ENCODE results near the gene KCNJ11. TPM values are rescaled to one million over a fixed set of nuclear protein-coding genes. Genes with fewer than 3 reads are reported as not detected.

Gene KCNJ11
- total RNA-seq, 4 donors from 2014 or later = 0.66 to 4.0 (median 1.1) TPM

DNA sequence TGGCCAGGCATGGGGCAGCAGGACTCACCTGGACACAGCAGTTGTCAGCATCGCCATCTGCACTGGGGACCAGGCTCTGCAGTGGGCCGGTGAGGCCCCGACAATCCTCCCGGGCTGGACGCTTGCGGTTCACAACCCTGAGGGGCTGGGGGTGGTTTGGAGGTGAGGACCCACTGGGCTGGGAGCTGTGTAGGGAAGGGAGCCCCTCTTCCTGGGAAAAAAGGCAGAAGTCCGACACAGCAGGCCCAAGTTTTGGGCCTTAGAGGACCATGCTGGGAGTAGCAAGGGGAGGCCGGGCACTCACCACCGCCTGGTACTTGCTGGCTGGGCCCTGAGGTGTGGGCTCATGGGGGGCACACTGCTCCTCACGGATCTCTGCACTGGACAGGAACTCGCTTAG is 39.8 kb upstream of the KCNJ11 start:
- TF ChIP-seq, protein P1, sequence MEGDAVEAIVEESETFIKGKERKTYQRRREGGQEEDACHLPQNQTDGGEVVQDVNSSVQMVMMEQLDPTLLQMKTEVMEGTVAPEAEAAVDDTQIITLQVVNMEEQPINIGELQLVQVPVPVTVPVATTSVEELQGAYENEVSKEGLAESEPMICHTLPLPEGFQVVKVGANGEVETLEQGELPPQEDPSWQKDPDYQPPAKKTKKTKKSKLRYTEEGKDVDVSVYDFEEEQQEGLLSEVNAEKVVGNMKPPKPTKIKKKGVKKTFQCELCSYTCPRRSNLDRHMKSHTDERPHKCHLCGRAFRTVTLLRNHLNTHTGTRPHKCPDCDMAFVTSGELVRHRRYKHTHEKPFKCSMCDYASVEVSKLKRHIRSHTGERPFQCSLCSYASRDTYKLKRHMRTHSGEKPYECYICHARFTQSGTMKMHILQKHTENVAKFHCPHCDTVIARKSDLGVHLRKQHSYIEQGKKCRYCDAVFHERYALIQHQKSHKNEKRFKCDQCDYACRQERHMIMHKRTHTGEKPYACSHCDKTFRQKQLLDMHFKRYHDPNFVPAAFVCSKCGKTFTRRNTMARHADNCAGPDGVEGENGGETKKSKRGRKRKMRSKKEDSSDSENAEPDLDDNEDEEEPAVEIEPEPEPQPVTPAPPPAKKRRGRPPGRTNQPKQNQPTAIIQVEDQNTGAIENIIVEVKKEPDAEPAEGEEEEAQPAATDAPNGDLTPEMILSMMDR (IDR thresholded peaks at IDR 0.05; ENCODE audit: low read depth) = no peak

DNA sequence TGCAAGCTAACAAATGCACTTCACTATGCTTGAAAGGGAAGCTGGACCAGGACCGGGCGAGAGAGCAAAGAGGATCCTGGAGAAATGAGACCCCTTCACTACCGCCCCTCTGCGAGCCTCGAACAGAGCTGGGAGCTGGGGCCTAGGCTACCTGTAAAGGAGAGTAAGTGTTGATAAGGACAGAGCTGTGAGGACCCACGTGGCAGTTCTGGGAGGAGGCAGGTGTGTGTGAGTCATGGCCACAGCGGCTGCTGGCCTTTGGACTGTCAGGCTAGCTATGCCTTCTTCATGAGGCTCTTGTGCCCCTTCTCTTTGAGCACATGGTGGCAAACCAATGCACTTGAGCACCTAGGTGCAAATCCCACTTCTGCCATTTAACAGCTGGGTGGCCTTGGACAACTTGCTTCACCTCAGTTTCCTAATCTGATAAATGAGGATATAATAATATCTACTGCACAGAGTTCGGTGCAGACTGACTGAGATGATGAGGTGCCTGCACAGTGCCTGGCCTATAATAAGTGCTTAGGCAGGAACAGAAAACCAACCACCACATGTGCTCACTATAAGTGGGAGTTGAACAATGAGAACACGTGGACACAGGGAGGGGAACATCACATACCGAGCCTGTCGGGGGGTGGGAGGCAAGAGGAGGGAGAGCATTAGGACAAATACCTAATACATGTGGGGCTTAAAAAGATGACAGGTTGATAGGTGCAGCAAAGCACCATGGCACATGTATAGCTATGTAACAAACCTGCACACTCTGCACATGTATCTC is 35.3 kb upstream of the KCNJ11 start:
- TF ChIP-seq, protein P1 (IDR thresholded peaks at IDR 0.05; ENCODE audit: low read depth) = no peak

DNA sequence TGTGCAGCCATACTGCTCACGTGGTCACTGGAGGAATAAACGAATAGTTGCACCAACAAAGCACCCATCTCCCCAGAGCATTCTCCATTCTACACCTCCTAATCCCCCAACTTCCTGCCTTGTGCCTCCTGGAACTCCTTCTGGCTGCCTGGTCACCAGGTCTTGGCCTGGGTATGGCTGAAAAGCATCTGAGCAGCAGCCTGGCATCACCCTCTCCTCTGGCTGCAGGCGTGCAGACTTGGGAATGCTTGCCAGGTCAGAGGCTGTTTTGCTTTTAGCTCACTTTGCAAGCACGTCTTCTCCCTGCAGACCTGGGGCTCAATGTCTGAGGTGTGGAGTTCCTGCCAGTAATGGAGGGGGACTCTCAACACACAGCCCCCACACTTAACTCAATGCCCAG is 33.3 kb upstream of the KCNJ11 start:
- TF ChIP-seq, protein P1 (IDR thresholded peaks at IDR 0.05; ENCODE audit: low read depth) = no peak

DNA sequence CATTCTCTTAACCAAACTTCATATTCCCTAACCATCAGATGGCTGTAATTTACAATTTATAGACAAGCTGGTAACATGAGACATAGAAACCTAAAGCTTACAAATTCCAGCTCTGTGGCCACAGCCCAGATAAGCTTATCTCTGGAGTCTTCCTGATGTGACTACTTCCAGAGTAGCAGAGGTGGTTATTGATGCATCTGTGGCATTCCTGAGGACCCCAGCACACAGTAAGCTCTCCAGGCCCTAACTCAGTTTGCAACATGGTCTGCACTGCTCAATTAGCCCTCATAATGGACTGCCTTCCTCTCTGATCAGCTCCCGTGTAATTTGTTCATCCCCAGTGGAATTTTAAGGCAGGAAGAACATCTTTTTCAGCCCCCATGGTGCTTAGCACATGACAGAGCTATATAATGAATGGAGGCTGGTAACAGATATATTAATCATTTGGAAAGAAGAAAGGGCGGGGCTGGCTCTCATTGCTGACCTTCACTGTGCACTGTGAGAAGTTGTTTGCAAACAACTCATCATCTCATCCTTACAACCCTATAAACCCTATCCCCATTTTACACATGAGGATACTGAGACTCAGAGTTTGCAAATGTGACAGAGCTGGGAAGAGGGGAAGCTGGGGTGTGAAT is 30.1 kb upstream of the KCNJ11 start:
- TF ChIP-seq, protein P1 (IDR thresholded peaks at IDR 0.05; ENCODE audit: low read depth) = no peak

DNA sequence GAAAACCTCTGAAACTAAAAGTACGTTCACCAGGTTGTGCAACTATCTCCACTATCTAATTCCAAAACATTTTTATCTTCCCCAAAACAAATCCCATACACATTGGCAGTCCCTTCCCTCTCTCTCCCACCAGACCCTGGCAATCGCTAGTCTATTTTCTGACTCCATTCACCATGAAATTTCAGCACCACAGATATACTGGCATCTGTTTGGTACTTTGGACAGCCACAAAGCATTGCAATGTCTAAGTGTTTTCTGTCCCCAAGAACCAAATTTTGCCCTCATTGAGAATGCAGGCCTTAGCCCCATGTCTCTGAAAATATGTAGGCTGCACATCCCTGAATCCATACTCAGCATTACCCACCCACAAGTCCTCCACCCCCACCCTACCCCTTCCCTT is 28.0 kb upstream of the KCNJ11 start:
- TF ChIP-seq, protein P1 (IDR thresholded peaks at IDR 0.05; ENCODE audit: low read depth) = no peak

DNA sequence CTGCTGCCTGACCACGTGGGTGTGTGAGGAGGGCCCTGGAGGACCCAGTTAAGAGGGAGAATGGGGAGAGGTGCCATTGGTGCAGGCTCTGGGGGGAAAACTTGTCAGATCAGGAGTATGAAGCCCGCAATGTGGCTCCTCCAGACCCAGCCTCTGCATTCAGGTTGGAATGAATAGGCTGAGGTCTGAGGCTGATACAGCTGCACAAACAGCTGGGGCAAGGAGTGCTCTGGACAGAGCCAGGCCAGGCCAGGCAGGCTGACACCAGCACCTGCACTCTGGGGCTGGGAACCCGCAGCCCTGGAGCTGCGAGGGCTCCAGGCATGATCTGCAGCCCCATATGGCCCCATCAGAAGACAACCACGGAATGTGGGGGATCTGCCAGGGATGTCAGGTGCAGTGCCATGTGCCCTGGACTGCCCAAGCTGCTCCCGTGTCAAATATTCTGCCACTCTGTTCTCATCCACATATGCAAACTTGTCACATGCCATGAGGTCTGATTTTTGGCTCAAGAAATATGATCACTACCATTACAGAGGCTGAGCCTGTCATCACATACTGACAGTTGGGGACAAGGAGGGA is 27.2 kb upstream of the KCNJ11 start:
- TF ChIP-seq, protein P1 (IDR thresholded peaks at IDR 0.05; ENCODE audit: low read depth) = no peak

DNA sequence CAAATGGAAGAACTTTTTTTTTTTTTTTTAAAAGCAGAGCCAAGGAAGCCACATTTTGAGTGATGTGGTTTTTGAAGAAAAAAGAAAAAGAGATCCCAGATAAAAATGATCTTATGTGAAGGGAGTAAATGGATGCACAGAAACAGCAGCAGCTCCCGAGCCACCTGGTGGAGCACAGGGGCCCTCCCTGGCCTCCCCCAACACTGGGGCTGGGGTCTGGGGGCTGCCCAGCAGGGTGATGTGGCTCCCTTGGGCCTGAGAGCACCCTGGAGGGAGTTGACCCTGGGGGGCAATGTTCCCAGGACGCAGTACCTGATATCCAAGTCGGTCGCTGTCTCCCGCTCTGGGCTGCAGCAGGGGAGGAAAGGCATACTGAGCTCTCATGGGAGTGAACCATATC is 26.5 kb upstream of the KCNJ11 start:
- TF ChIP-seq, protein P1 (IDR thresholded peaks at IDR 0.05; ENCODE audit: low read depth) = no peak

All from subcutaneous adipose tissue (tissue), 4 donors.